Natural killer cell (primary cell): ENCODE measurements around the gene ENAH. TPM values are rescaled to one million over a fixed set of nuclear protein-coding genes. Genes with fewer than 3 reads are reported as not detected.

Experiments used
- ATAC-seq, 3 donors: fragments of 150-1000 bp in 2 of 3; fragments of 200-7000 bp in 1 of 3; cut with Tn5 transposase; 1 replicate in 1 of 3; 2 replicates in 2 of 3; pipeline ENCODE4 v1.10.0; 2021; ENCODE audit warnings: mild to moderate bottlenecking in 2 of 3, moderate library complexity in 2 of 3
- DNase-seq, 2 donors: peaks; one replicate each; pipeline versions ENCODE4 v3.0.0 to v3.0.0-alpha.2; 2013 to 2021; ENCODE audit warnings: mixed read lengths in 1 of 2
- H3K27ac ChIP-seq: one replicate; pipeline ENCODE4 v1.5.1; 2013; ENCODE audit warnings: mild to moderate bottlenecking, low read length
- H3K27me3 ChIP-seq: one replicate; pipeline ENCODE4 v1.6.1; 2013; ENCODE audit warnings: low read length; ENCODE audit not compliant: control insufficient read depth, insufficient read depth
- H3K36me3 ChIP-seq: one replicate; pipeline ENCODE4 v1.6.1; 2013; ENCODE audit warnings: low read length; ENCODE audit not compliant: control insufficient read depth, insufficient read depth
- H3K4me1 ChIP-seq: one replicate; pipeline ENCODE4 v1.6.1; 2013; ENCODE audit warnings: low read length; ENCODE audit not compliant: control insufficient read depth, insufficient read depth
- H3K4me3 ChIP-seq: one replicate; pipeline ENCODE4 v1.5.1; 2013; ENCODE audit warnings: low read length
- H3K9me3 ChIP-seq: one replicate; pipeline ENCODE4 v1.6.1; 2013; ENCODE audit warnings: low read length; ENCODE audit not compliant: control insufficient read depth, insufficient read depth
- H3K27ac Mint-ChIP-seq, 2 donors: one replicate each; pipeline ENCODE4 v1.8.0; 2022; ENCODE audit warnings: mild to moderate bottlenecking in 2 of 2, mixed read lengths in 2 of 2, moderate library complexity in 1 of 2
- H3K27me3 Mint-ChIP-seq, 2 donors: one replicate each; pipeline ENCODE4 v1.8.0; 2022; ENCODE audit warnings: low read depth in 2 of 2, mixed read lengths in 2 of 2
- H3K36me3 Mint-ChIP-seq: one replicate; pipeline ENCODE4 v1.8.0; 2022; ENCODE audit warnings: mixed read lengths
- H3K4me1 Mint-ChIP-seq, 2 donors: one replicate each; pipeline ENCODE4 v1.8.0; 2022; ENCODE audit warnings: mixed read lengths in 2 of 2
- H3K4me3 Mint-ChIP-seq: one replicate; pipeline ENCODE4 v1.8.0; 2022; ENCODE audit warnings: mild to moderate bottlenecking, moderate library complexity, mixed read lengths
- H3K9me3 Mint-ChIP-seq, 2 donors: one replicate each; pipeline ENCODE4 v1.8.0; 2022; ENCODE audit warnings: mixed read lengths in 2 of 2
- WGBS: methylation state at CpG from one replicate; pipeline ENCODE4 v1.1.7; 2013; ENCODE audit warnings: missing lambda C conversion rate; ENCODE audit not compliant: insufficient coverage; 5-methylcytosine and 5-hydroxymethylcytosine counted together
- intact Hi-C: fragments of 100-400 bp; cut with micrococcal nuclease; formaldehyde crosslinking; loops from one replicate; pipeline ENCODE4 v1.14.2; 2022
- total RNA-seq, 4 donors: library from RNA; stranded (reverse); fragments of 120-200 nt in 1 of 4; gene quantifications; one replicate each; pipeline versions ENCODE4 v1.2.3 to v1.2.4, GENCODE V29; 2013 to 2022
- TF ChIP-seq, protein P1 (sequence below): fragments of 200-600 bp; IDR thresholded peaks from one replicate; pipeline ENCODE4 v1.8.0; 2022; ENCODE audit warnings: antibody characterized with exemption

Gene ENAH
- total RNA-seq, 3 donors from 2014 or later (not counting 1 experiment from before 2014, with no cell fraction given) = not detected

DNA sequence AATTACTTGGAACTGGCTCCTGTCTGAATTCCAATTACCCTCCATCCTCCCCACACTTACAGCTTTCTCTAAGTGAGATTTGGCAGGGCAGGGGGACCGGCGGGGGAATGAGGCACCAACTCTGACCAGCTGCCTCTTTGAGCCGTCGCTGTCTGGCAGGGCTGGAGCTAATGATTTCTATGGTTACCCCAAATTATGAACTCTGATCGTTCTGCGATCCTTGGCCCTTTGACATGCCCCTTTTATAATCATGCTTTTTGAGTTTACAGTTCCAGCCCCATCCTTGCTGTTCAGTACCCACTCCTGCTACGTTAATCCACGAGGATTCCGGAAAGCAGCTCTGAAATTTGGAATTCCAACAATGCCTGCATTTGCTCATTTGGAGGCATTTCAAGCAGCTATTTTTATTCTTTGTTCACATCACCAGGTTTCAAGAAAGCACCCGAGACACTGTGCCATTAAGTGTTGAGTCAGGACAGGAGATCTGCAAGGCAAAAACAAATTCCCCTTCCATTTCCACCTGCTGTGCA is 170.4 kb downstream of the ENAH start:
- Histone ChIP-seq H3K9me3 (no peaks in the 10 kb centered on the region), H3K4me3 (no peak overlapping the region), H3K27me3 (no peaks in the 10 kb centered on the region), H3K27ac (no peak overlapping the region), H3K4me1 (peaks cover 23% of the 10 kb centered on the region), H3K36me3 (no peaks in the 10 kb centered on the region)
- Mint-ChIP-seq H3K27ac (no peak overlapping the region), H3K27me3 (no peaks in the 10 kb centered on the region), H3K4me1 (peaks cover 10 to 11% of the 10 kb centered on the region in 2 donors), H3K4me3 (no peak overlapping the region), H3K36me3 (no peaks in the 10 kb centered on the region), H3K9me3 (no peaks in the 10 kb centered on the region)
- DNase-seq (no peak), ATAC-seq (no peak)
- intact Hi-C loops = no loop called here
- 90% methylated on average over 10 of the region's 10 CpGs for WGBS
- TF ChIP-seq, protein P1, sequence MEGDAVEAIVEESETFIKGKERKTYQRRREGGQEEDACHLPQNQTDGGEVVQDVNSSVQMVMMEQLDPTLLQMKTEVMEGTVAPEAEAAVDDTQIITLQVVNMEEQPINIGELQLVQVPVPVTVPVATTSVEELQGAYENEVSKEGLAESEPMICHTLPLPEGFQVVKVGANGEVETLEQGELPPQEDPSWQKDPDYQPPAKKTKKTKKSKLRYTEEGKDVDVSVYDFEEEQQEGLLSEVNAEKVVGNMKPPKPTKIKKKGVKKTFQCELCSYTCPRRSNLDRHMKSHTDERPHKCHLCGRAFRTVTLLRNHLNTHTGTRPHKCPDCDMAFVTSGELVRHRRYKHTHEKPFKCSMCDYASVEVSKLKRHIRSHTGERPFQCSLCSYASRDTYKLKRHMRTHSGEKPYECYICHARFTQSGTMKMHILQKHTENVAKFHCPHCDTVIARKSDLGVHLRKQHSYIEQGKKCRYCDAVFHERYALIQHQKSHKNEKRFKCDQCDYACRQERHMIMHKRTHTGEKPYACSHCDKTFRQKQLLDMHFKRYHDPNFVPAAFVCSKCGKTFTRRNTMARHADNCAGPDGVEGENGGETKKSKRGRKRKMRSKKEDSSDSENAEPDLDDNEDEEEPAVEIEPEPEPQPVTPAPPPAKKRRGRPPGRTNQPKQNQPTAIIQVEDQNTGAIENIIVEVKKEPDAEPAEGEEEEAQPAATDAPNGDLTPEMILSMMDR = no peak

DNA sequence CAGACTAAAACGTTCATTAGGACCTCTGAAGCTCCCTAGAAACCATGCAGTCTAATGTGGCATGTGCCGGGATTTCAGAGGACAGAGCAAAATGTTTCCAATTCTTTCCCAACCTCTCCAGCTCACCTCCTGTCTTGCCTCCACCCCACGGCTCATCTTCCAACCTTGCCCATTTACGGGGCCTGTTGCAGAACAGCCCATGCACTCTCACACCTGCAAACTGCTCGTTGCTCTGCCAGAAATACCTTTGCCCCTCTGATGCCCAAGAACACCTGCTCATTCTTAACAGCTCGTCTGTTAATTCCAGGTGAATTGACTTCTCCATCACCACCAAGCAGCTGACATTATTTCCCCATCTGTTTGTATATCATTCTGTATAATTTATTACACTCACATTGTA is 171.2 kb downstream of the ENAH start:
- Mint-ChIP-seq H3K27ac (no peak overlapping the region), H3K27me3 (no peaks in the 10 kb centered on the region), H3K4me1 (peaks cover 17 to 18% of the 10 kb centered on the region in 2 donors), H3K36me3 (no peaks in the 10 kb centered on the region), H3K9me3 (no peaks in the 10 kb centered on the region), H3K4me3 (no peak overlapping the region)
- Histone ChIP-seq H3K4me1 (peaks cover 30% of the 10 kb centered on the region), H3K4me3 (no peak overlapping the region), H3K9me3 (no peaks in the 10 kb centered on the region), H3K27ac (no peak overlapping the region), H3K36me3 (no peaks in the 10 kb centered on the region), H3K27me3 (no peaks in the 10 kb centered on the region)
- TF ChIP-seq, protein P1 = no peak
- DNase-seq = no peak
- intact Hi-C loops = no loop called here
- no peak for ATAC-seq
- WGBS = 69% methylated on average over 6 of the region's 6 CpGs

DNA sequence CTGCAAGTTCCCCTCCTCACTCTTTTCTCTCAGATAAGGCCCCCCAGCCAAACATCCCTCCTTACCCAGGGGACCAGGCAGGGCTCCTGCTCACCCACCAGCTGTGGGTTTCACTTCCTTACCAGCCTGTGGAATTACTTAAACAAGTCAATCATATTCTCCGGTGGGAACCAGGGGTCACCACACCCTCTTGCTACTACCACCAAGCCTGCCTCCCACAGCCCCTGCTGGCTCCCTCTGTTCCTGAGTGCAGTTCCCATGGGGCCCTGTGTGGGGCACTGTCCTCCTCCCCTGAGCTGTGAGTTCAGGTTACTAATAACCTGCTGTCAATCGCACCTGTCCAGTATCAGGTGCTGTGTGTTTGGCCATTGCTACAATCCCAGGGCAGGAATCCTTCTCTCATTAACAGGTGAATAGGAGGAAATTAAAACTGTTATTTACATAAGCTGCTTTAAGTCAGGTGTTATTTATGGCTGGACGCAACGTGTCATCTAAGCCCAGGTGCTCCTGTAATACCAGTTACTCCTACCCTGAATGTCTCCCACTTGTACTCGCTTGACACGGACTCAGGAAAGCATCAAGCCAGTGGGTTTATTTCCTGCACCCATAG is 172.0 kb downstream of the ENAH start:
- TF ChIP-seq, protein P1 = peak; percentile 72
- intact Hi-C loops = no loop called here
- Histone ChIP-seq H3K36me3 (no peaks in the 10 kb centered on the region), H3K4me1 (peaks cover 38% of the 10 kb centered on the region), H3K27me3 (no peaks in the 10 kb centered on the region), H3K27ac (no peak overlapping the region), H3K9me3 (no peaks in the 10 kb centered on the region), H3K4me3 (no peak overlapping the region)
- peaks cover 22 to 23% of the 10 kb centered on the region in 2 donors for H3K4me1 Mint-ChIP-seq
- DNase-seq = peak in 1 of 2 donors; percentile 66
- no peak overlapping the region for H3K4me3 Mint-ChIP-seq
- H3K9me3 Mint-ChIP-seq = no peaks in the 10 kb centered on the region
- 55% methylated on average over 6 of the region's 6 CpGs for WGBS
- H3K27me3 Mint-ChIP-seq = no peaks in the 10 kb centered on the region
- no peak overlapping the region for H3K27ac Mint-ChIP-seq
- ATAC-seq = peak; percentile 59 to 77 (median 75)
- no peaks in the 10 kb centered on the region for H3K36me3 Mint-ChIP-seq
